NCI-H748 (cell line): Measurements from ENCODE around the gene VSTM2A.
"Not testable (repeated sequence)": the region's sequence is repeated elsewhere in the genome, so short reads cannot be mapped to it uniquely, and the experiment has no call there.

Experiments
- DNase-seq: peaks from one replicate; lab custom pipeline; 2025; ENCODE audit not compliant: unreplicated experiment; lab: John Stamatoyannopoulos, UW

The VSTM2A gene

GRCh38 chr7:54541669-54542625 is at the start of gene VSTM2A:
Gene VSTM2A (plus strand): TSS chr7:54542375. CDS start chr7:54542731, 356 bp downstream.
- peak; percentile 95 for DNase-seq

GRCh38 chr7:54504531-54504930 is 37.6 kb upstream of the VSTM2A start:
- DNase-seq = not testable (repeated sequence)

- DNase-seq = no peak
Observed at GRCh38 chr7:54529568-54529967, 12.6 kb upstream of the VSTM2A start.

GRCh38 chr7:54538122-54538521 is 4.1 kb upstream of the VSTM2A start:
- DNase-seq = no peak

- DNase-seq = peak; percentile 89
Observed at GRCh38 chr7:54543051-54543488, 895 bp downstream of the VSTM2A start.

GRCh38 chr7:54544149-54544526 is 2.0 kb downstream of the VSTM2A start:
- no peak for DNase-seq

- DNase-seq = no peak
Observed at GRCh38 chr7:54544527-54545240, 2.5 kb downstream of the VSTM2A start.

- DNase-seq = no peak
Observed at GRCh38 chr7:54545241-54545563, 3.0 kb downstream of the VSTM2A start.

GRCh38 chr7:54546081-54546985 is 4.2 kb downstream of the VSTM2A start:
- DNase-seq = peak; percentile 88

- no peak for DNase-seq
Observed at GRCh38 chr7:54546986-54547314, 4.8 kb downstream of the VSTM2A start.

- no peak for DNase-seq
Observed at GRCh38 chr7:54550471-54550870, 8.3 kb downstream of the VSTM2A start.

GRCh38 chr7:54556121-54556520 is 13.9 kb downstream of the VSTM2A start:
- DNase-seq = peak; percentile 77

GRCh38 chr7:54559401-54559800 is 17.2 kb downstream of the VSTM2A start:
- no peak for DNase-seq

GRCh38 chr7:54560198-54560597 is 18.0 kb downstream of the VSTM2A start:
- DNase-seq = no peak

- no peak for DNase-seq
Observed at GRCh38 chr7:54560723-54561122, 18.5 kb downstream of the VSTM2A start.

GRCh38 chr7:54563329-54563916 is 21.2 kb downstream of the VSTM2A start:
- peak; percentile 5 for DNase-seq

- no peak for DNase-seq
Observed at GRCh38 chr7:54565432-54565831, 23.3 kb downstream of the VSTM2A start.

- DNase-seq = no peak
Observed at GRCh38 chr7:54581511-54581910, 39.3 kb downstream of the VSTM2A start.

- peak; percentile 61 for DNase-seq
Observed at GRCh38 chr7:54591404-54592386, 49.5 kb downstream of the VSTM2A start.

GRCh38 chr7:54596747-54597146 is 54.6 kb downstream of the VSTM2A start:
- no peak for DNase-seq
